HuH-7 (cell line): ENCODE measurements around the gene NRIP1.
"Not testable (repeated sequence)": the region's sequence is repeated elsewhere in the genome, so short reads cannot be mapped to it uniquely, and the experiment has no call there.

Source experiments
- DNase-seq: peaks from one replicate; pipeline ENCODE4 v3.0.0; 2011; ENCODE audit warnings: low spot score

NRIP1 gene

DNA sequence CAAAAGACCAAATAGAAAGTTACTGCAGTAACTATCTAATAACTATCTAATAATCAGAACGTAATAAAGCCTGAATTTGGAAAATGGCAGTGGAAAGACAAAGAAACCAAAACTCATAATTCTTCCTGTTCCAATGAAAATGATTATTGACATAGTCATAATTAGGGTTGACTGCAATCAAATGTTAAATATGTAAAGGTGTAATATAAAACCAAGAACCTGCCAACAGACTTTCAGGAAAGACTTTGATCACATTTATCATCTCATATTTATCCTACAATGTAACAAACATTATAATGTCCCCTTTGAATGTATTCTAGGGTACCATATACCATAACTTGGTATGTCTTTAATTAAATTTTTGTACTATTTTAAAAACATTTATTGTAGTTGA is 26.9 kb downstream of the NRIP1 start:
- DNase-seq, result no peak

DNA sequence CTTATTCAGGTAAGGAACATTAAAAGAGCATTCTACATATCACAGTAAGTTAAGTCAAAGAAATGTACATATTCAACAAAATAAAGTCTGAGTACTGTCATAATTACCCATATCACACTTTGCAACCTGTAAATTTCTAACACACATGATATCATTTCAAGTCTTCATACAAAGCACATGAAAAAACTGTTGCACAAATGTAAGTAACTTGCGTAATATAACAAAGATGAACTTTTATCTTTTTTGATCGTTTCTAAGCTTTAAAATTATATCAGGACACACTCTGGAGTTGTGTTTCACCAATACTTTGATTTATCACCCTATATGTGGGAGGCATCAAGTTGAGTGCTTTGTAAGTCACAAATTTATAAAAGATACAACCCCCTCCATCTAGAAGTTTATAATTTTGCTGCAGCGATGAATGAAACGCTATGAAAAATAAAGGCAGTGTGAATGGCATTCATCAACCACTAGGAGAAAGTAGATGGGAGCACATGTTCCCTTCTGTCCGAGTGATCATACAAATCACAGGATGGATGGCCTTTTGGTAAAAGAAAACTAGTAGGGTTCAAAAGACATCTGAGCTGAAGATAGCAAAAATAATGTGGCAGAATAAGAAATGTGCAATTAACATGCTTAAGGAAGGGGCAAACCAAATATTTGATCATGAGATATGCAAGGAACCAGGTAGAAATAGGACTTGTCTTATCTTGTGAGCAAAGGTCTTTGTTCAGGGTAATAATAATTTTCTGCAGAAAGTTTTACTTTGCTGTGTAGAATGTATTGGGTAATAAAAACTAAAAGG is 27.5 kb downstream of the NRIP1 start:
- no peak for DNase-seq

DNA sequence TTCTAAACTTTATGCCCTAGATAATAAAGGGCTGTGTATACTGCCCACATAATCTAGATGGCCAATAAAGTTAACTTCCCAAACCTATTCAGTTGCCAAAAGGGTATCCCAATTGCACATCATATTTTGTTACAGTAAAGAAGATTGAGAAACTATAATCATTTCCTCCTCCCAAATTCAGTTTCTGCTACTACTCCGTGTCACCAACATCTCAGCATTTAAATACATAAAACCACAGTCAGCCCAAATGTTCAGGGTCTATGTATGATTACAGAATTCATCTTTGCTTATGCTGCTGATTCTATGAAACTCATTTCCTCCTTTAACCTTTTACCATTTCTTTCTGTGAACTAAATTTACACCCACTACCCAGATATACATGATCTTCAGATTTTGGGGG is 28.6 kb downstream of the NRIP1 start:
- no peak for DNase-seq

DNA sequence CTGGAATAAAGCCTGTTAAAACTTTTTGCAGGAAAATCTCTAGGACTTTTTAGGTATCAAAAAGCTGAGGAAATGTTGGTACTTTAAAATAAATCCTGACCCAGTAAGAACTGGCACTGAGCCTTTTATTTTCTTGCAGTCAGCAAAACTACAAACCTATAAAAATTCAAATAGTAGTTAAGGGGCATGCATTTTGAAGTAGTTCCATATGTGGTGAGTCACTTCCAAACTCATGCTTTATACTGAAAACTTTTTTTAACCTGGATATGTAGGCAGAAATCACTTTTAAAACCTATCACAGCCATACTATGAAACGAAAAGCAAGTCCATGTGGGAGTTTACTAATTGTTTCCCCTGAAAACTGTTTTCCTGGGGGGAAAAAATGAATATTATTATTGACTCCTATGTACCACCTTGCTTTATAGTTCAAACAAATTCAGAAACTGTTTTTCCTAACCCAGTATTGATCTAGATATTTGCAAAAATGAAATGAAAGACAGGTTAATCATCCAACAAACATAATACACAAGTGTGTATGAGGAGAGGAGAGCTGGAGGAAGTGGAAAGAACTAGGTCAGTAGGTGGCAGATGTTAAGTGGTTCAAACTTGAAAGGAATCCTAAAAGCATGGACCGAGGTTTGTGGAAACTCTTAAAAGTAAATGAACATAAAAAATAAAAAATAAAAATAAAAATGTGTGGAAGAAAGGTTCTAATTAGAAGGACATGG is 30.5 kb downstream of the NRIP1 start:
- no peak for DNase-seq

DNA sequence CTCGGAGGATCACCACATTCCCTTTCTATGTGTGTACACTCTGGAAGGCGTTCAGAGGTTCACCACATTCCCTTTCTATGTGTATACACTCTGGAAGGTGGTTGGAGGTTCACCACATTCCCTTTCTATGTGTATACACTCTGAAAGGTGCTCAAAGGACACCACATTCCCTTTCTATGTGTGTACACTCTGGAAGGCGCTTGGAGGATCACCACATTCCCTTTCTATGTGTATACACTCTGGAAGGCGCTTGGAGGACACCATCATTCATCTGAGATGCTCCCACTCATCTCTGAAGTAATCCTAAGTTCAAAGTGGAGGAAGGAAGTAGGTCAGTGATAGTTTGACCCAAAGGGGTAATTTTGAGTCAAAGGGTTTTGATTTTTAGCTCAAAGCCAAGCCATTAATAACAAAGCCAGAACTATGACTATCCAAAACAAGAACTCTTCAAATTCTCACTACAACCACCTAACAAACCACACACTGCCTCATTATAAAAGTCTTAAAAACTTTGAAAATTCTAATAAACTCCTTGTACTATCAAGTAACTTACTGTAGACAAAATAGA is 32.9 kb downstream of the NRIP1 start:
- no peak for DNase-seq

DNA sequence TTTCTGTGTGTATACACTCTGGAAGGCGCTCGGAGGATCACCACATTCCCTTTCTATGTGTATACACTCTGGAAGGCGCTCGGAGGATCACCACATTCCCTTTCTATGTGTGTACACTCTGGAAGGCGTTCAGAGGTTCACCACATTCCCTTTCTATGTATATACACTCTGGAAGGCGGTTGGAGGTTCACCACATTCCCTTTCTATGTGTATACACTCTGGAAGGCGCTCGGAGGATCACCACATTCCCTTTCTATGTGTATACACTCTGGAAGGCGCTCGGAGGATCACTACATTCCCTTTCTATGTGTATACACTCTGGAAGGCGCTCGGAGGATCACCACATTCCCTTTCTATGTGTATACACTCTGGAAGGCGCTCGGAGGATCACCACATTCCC is 33.4 kb downstream of the NRIP1 start:
- not testable (repeated sequence) for DNase-seq

DNA sequence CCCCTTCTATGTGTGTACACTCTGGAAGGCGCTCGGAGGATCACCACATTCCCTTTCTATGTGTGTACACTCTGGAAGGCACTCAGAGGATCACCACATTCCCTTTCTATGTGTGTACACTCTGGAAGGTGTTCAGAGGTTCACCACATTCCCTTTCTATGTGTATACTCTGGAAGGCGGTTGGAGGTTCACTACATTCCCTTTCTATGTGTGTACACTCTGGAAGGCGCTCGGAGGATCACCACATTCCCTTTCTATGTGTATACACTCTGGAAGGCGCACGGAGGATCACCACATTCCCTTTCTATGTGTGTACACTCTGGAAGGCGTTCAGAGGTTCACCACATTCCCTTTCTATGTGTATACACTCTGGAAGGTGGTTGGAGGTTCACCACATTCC is 33.9 kb downstream of the NRIP1 start:
- DNase-seq, result not testable (repeated sequence)

DNA sequence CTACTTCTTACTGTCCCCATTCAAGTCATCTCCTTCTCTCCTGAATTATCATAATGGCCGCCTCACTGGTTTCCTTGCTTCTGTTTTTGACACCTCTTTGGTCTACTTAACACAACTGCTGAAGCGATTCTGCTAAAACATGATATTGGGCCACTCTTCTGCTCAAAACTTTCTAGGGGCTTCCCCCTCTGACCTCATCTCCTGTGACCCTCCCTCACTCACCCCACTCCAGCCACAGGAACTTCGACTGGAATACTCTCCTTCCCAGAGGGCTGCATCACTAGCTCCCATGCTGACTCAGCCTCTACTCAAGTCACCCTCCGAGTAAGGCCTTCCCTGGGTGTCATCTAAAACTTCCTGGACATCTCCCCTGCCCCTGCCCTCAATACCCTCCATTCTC is 35.7 kb downstream of the NRIP1 start:
- DNase-seq, result no peak

DNA sequence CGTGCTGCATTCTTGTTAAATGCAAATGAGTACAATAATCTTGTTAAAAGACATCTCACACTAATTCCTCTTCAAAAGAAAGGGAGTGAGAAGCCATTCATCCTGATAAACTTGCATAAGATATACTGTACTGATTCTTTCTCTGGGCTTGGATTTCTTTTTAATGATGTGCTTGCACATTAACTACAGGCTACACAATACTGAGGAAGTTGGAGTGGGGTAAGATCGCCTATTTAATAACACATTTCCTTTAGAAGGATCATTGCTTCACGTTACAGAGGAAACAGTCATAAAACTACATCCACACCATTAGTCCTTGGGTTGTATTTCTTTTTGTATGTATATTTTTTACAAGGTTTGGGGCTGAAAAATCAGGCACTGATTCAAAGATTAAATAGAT is 36.6 kb downstream of the NRIP1 start:
- DNase-seq, result no peak

DNA sequence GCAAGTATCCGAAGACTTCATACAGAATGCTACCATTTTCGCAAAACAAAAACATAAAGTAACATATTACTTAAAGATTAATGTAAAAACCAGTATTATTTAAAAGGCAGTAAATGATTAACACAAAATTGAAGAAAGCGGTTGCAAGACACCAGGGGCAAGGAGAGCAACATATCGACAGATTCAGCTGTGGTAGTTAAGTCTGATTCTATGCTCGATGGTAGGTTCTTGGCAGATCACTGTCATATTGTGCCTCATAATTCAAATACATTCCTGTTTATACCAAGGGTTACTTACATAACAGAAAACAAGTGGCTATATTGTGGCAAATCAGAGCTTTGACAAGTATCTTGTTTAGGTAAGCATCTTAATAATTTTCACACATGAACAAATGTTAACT is 37.7 kb downstream of the NRIP1 start:
- no peak for DNase-seq

DNA sequence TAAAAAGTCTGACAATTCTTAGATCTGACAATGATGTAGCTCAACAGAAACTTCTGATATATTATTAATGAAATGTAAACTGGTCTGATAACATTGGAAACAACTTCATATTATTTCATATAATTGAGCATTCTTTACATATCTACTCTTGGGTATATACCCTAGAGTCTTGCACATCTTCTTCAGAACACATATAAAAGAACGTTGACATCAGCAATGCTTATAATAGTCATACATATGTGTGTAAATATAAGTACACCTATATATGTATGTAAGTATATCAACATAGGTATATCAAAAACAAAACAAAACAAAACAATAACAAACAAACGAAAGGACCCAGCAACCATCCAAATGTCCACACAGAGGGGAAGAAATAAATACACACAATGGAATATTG is 38.4 kb downstream of the NRIP1 start:
- no peak for DNase-seq

DNA sequence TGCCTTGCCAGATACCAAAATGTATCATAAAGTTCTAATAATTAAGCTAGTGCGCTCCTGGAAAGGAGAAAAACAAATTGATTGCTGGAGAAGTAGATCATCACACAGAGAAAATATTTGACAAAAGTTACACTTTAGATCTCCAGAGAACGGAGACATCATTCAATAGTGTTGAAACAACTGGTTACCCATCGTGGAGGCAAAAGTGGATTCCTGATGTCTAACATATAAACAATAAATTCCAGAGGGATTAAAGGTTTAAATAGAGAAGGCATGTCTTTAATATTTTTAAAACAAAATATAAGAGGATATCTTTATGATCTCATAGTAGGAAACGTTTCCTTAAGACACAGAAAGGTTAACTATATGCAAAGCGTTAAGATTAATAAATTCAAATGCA is 41.0 kb downstream of the NRIP1 start:
- no peak for DNase-seq

DNA sequence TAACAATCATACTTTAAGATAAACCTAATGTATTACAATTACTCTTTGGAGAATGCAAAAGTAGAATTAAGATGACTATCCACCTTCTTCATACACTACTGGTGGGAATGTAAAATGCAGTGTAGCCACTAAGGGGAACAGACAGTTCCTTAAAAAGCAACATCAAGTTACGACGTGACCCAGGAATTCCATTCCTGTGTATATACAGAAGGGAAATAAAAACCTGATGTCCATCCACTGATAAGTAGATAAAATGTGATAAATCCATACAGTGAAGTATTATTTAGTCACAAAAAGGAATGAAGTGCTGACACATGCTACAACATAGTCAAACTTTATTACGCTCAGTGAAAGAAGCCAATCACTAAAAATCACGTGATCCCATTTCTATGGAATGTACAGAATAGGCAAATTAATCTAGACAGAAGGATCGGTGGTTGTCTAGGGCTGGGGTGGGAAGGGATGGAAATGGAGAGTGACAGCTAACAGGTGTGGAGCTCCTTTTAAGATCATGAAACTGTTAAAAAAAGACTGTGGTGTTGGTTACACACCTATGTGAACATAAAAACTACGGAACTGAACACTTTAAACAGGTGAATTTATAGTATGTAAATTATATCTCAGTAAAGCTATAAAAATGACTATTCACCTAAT is 42.1 kb downstream of the NRIP1 start:
- no peak for DNase-seq

DNA sequence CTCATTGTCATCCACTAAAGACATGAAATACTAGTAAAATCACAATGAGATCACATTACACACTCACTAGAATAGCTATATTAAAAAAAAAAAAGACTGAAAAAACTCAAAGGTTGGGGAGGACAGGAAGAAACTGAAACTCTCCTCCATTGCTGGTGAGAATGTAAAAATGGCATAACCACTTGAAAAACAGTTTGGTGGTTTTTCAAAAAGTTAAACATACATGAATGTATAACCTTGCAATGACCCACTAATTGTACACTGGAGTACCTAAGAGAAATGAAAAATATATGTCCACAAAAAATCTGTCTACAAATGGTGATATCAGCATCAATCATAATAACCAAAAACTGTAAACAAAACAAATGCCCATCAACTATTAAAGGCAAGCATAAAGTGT is 44.0 kb downstream of the NRIP1 start:
- no peak for DNase-seq

DNA sequence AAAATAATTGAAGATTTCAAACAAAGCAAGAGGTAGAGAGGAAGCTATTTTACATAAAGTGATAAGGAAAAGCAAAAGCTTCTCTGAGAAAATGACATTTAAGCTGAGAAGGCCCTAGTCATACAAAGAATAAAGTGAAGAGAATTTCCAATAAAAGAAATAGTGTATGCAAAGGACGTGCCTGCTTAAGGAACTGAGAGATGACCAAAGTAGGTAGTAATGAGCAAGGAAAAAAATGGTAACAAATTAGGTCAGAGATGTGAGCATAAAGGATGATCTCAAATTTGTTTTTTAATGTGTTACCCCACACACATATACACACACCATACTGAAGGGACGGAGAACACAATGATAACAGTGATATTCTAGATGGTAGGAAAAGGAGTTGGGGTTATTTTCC is 46.4 kb downstream of the NRIP1 start:
- no peak for DNase-seq

DNA sequence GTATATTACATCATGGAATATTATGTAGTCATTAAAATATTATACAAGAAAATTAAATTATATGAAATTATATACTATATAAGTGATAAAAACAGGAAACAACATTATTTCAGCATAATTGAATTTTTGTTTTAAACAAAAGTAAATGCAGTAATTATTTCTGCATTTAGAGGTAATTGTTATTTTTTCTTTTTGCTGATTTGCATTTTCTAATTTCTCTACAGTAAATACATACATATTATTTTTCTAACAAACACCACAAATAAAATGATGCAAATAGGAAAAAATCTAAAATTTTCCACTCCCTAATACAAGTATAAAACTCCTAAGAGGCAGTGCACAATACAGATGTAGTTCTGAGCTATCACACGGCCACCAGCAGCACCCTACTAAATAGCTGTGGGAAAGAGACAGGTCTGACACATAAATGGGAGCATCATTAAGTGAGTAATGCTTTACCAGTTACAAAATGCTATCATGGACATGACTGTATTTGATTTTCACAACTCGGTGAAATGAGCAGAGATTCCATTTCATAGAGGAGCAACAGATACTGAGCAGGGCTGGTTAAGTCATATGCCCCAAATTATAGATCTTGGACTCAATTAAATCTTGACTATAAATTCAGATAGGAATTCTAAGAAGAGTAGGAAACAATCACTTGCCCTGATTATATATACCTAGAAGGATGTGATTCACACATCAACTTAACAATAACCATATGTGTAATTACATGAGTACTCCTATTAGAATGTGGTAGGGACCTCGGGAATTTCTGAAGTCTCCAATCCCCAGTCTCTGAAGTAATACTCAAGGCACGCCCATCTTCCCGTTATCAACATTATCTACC is 49.0 kb downstream of the NRIP1 start:
- DNase-seq, result no peak

DNA sequence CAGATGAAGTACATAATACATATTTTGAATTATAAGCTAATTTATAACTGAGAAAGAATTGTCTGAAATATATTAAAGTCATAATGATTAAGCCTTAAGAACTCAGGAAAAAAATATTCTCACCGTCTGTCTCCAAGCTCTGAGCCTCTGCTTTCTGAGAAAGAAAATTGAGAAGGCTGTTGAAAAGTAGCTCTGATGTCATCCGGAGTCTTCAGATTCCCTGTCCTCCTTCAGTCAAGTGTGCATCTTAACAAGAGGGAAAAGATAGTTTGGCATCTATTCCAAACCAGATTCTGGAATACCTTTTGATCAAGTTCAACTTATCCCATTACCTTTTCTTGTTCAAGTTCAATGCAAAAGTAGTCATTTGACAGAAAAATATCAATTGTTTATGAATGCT is 50.6 kb downstream of the NRIP1 start:
- DNase-seq, result no peak

DNA sequence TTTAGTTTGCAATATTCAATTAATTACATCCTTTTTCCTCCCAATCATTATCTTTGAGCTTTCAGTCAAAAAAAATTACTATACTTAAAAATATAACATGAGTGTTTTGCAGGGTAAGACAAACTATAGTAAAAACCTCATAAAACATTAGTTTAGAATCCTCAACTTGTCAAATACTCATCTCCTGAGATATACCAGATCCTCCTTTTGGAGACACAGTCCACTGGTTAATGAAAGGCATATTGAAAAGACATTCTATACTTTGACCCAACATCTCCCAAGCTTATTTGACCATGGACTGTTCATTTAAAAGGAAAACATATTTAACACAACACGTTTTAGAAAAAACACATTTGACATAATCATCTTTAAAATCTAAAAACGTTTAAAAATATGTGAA is 52.8 kb downstream of the NRIP1 start:
- DNase-seq, result no peak

DNA sequence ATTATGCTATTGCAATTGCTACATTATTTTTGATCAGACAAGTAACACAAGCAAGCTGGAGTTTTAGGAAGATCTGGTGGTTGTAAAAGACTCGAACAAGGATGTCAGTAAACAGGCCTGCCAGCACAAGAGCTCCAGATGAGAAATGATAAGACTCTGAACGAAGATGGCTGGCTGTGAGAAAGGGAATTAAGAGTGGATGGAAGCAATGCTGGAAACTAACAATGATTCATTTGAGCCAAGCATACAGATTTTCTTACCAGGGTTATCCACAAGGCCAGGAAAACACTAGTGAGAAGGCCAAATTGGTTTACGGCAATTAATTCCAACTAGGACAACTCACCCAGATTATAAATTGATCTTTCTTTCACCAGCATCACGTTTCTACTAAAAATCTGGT is 54.2 kb downstream of the NRIP1 start:
- no peak for DNase-seq

DNA sequence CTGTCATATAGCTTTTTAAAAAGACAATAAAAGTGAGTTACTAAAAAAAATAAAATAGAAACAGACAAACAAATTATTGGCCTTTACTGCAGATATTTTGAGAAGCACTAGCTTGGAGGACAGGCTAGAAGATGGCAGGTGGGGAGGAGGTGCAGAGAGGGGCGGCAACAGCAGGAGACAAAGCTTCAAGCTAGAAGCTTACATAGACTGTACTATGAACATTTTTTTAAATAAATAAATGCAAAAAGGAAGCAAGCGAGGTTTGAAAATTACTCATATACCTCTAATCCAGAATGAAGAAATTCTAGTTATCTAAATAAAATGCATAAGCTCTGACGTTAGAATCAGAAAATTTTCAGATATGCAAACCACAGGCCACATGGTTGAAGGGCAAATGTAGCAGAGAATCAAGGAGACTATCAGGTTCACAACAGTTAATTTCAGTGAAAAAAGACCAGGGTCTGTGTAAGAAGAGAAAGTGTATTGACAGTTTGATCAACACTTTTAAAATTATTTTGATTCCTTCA is 54.9 kb downstream of the NRIP1 start:
- no peak for DNase-seq

DNA sequence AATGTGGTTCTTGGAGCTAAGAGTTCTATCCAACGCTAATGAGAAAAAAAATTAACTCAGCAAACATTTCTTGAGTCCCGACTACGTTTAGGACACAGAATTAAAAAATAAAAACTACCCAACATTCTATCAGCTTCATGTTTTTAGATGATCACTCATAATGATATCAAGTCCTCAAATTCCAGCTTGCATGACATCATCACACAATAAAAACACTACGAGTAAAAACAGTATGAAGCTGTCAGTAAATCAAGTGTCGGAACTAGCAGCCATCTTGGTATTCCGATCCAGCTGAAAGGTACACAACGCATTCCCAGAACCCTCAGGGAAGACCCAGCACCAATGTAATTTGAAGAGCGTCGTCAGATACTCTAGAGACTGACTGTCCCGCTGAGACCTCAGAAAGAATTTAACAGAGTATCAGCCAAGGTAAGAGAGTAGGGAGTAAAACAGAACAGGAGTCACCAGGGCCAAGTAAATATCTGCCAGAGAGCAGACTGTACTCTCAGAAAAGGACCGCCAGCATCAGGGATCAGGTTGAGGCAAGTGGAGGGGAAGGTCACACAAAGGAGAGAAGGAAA is 57.0 kb downstream of the NRIP1 start:
- no peak for DNase-seq
